Measurements from ENCODE around the gene CYP2U1. TPM values are rescaled to one million over a fixed set of nuclear protein-coding genes. Genes with fewer than 3 reads are reported as not detected.

The CYP2U1 gene
- total and polyA plus RNA-seq, 2 donors (not counting 3 experiments of a cell fraction or from before 2014, with no cell fraction given), result 2.9 to 5.8 TPM

DNA sequence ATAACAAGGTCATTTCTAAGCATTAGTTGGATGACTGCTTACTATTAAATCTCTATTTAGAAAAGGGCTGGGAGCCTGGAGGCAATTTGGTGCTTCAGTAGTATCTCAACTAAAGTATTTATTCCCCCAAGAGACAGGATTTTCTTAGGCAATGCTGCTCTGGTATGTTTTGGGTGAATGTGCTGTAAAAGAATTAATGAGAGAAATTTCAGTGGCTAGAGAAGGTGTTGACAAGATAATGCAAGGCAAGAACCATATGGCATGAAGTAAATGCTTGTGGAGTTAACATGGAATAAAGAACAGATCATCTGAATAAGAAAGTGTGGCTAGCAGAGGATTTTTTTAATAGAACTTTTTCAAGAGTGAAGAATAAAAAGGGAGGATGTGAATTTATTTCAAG is 3.9 kb downstream of the CYP2U1 start:
- ChIA-PET POLR2A (no interaction called here), CTCF (no interaction called here)
- no peak overlapping the region for H3K27ac ChIP-seq (ENCODE audit: insufficient read depth, low read depth, low read length)
- FAIRE-seq (no peak), DNase-seq (ENCODE audit: low read depth, low spot score) (no peak)
- H3K27me3 ChIP-seq (ENCODE audit: control insufficient read depth in 2 of 2, insufficient read depth in 2 of 2, low read length in 2 of 2), result no peaks in the 10 kb centered on the region
- H2AFZ ChIP-seq (ENCODE audit: low read depth, low read length), result no peak overlapping the region
- H3K79me2 ChIP-seq (ENCODE audit: control insufficient read depth, insufficient read depth, low read length), result no peaks in the 10 kb centered on the region
- H3K36me3 ChIP-seq (ENCODE audit: control insufficient read depth in 2 of 2, extremely low read depth in 1 of 2, insufficient read depth in 2 of 2, low read length in 2 of 2), result no peaks in the 10 kb centered on the region
- no peak for TF ChIP-seq JUN (IDR thresholded peaks at IDR 0.05; ENCODE audit: borderline replicate concordance, insufficient read depth, insufficient read length, low read depth)
- no peak for TF ChIP-seq GATA2 (IDR thresholded peaks at IDR 0.05; ENCODE audit: insufficient read depth, insufficient read length, low read depth, low read length)
- TF ChIP-seq, protein P1, sequence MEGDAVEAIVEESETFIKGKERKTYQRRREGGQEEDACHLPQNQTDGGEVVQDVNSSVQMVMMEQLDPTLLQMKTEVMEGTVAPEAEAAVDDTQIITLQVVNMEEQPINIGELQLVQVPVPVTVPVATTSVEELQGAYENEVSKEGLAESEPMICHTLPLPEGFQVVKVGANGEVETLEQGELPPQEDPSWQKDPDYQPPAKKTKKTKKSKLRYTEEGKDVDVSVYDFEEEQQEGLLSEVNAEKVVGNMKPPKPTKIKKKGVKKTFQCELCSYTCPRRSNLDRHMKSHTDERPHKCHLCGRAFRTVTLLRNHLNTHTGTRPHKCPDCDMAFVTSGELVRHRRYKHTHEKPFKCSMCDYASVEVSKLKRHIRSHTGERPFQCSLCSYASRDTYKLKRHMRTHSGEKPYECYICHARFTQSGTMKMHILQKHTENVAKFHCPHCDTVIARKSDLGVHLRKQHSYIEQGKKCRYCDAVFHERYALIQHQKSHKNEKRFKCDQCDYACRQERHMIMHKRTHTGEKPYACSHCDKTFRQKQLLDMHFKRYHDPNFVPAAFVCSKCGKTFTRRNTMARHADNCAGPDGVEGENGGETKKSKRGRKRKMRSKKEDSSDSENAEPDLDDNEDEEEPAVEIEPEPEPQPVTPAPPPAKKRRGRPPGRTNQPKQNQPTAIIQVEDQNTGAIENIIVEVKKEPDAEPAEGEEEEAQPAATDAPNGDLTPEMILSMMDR (IDR thresholded peaks at IDR 0.05; ENCODE audit: extremely low read depth in 1 of 2, insufficient read depth in 1 of 2, low read depth in 1 of 2, low read length in 2 of 2), result no peak
- TF ChIP-seq POLR2AphosphoS5 (IDR thresholded peaks at IDR 0.05; ENCODE audit: insufficient read depth, low read depth, low read length), result no peak
- no peak for TF ChIP-seq EZH2 (IDR thresholded peaks at IDR 0.05; ENCODE audit: borderline replicate concordance, low read depth, low read length, severe bottlenecking)
- no peak for TF ChIP-seq FOS (IDR thresholded peaks at IDR 0.05; ENCODE audit: borderline replicate concordance, insufficient read depth, low read length)
- no peak for TF ChIP-seq MYC (IDR thresholded peaks at IDR 0.05; ENCODE audit: low read depth, low read length)
- TF ChIP-seq, protein P2, sequence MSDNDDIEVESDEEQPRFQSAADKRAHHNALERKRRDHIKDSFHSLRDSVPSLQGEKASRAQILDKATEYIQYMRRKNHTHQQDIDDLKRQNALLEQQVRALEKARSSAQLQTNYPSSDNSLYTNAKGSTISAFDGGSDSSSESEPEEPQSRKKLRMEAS (IDR thresholded peaks at IDR 0.05; ENCODE audit: insufficient read depth, insufficient read length), result no peak
- TF ChIP-seq POLR2A (IDR thresholded peaks at IDR 0.05; ENCODE audit: low read depth, low read length), result no peak
- H3K9me3 ChIP-seq (replicated peaks; ENCODE audit: control insufficient read depth, insufficient read depth, low read length), result no peaks in the 10 kb centered on the region
- H3K4me3 ChIP-seq (replicated peaks in 1 of 3; ENCODE audit: insufficient read depth in 1 of 3, low read depth in 1 of 3, low read length in 3 of 3), result no peak overlapping the region
- H3K9me1 ChIP-seq (replicated peaks; ENCODE audit: control insufficient read depth, extremely low read depth, insufficient read depth, low read length), result no peaks in the 10 kb centered on the region
- intact Hi-C loops (cut with micrococcal nuclease), result no loop called here
- no peak overlapping the region for H3K4me2 ChIP-seq (ENCODE audit: insufficient read depth, low read length)
- dilution Hi-C loops (cut with MboI; ENCODE audit: extremely low pct_ligation_motif_present, low sequenced_read_pairs), result no loop called here
- BruUV-seq (replicated peaks), result no TSS peak
- no peak overlapping the region for H3K9ac ChIP-seq (replicated peaks; ENCODE audit: extremely low read depth, insufficient read depth, low read length)
- no peaks in the 10 kb centered on the region for H4K20me1 ChIP-seq (replicated peaks; ENCODE audit: control insufficient read depth, extremely low read depth, insufficient read depth, low read length)
- peaks cover 15% of the 10 kb centered on the region for H3K4me1 ChIP-seq (ENCODE audit: control insufficient read depth, extremely low read depth, insufficient read depth, low read length)
